Neural progenitor cell (in vitro differentiated cells): ENCODE results near the gene UPF3A. TPM values are rescaled to one million over a fixed set of nuclear protein-coding genes. Genes with fewer than 3 reads are reported as not detected.

Source experiments
- DNase-seq: peaks from one replicate; pipeline ENCODE4 v3.0.0-alpha.2; 2016; ENCODE audit warnings: low spot score
- H2AFZ ChIP-seq: fragments of 200-600 bp; sonication (generic); replicated peaks from 2 replicates; pipeline ENCODE4 v1.6.1; 2016; ENCODE audit warnings: antibody characterized with exemption
- H3F3A ChIP-seq: fragments of 200-600 bp; sonication (generic); 2 replicates; pipeline ENCODE4 v1.6.1; 2016; ENCODE audit warnings: antibody characterized with exemption, low read depth
- H3K27ac ChIP-seq: fragments of 200-600 bp; sonication (generic); 2 replicates; pipeline ENCODE4 v1.5.1; 2016; ENCODE audit warnings: mild to moderate bottlenecking
- H3K27me3 ChIP-seq: fragments of 200-600 bp; sonication (generic); 2 replicates; pipeline ENCODE4 v1.6.1; 2016; ENCODE audit warnings: mild to moderate bottlenecking, moderate library complexity
- H3K36me3 ChIP-seq: fragments of 200-600 bp; sonication (generic); 2 replicates; pipeline ENCODE4 v1.5.1; 2016
- H3K4me1 ChIP-seq: fragments of 200-600 bp; sonication (generic); 2 replicates; pipeline ENCODE4 v1.6.1; 2016; ENCODE audit warnings: mixed run types
- H3K4me2 ChIP-seq: fragments of 200-600 bp; sonication (generic); 2 replicates; pipeline ENCODE4 v1.6.1; 2016
- H3K4me3 ChIP-seq: fragments of 200-600 bp; sonication (generic); 2 replicates; pipeline ENCODE4 v1.5.1; 2016
- H3K79me2 ChIP-seq: fragments of 200-600 bp; sonication (generic); 2 replicates; pipeline ENCODE4 v1.6.1; 2016; ENCODE audit warnings: low read depth
- H3K9ac ChIP-seq: fragments of 200-600 bp; sonication (generic); 2 replicates; pipeline ENCODE4 v1.6.1; 2016
- H3K9me3 ChIP-seq: fragments of 200-600 bp; sonication (generic); 2 replicates; pipeline ENCODE4 v1.5.1; 2016; ENCODE audit warnings: low read depth
- H4K20me1 ChIP-seq: fragments of 200-600 bp; sonication (generic); 2 replicates; pipeline ENCODE4 v1.6.1; 2016; ENCODE audit warnings: low read depth
- H3K27ac Mint-ChIP-seq: 3 replicates; pipeline ENCODE4 v1.8.0; 2021; ENCODE audit warnings: mixed read lengths
- H3K27me3 Mint-ChIP-seq: 2 replicates; pipeline ENCODE4 v1.8.0; 2022; ENCODE audit warnings: low read depth, mild to moderate bottlenecking, inconsistent platforms, moderate library complexity, mixed read lengths; ENCODE audit not compliant: insufficient read depth
- H3K36me3 Mint-ChIP-seq: 3 replicates; pipeline ENCODE4 v1.8.0; 2021; ENCODE audit warnings: mixed read lengths
- H3K4me1 Mint-ChIP-seq: 3 replicates; pipeline ENCODE4 v1.8.0; 2021; ENCODE audit warnings: mixed read lengths
- H3K4me3 Mint-ChIP-seq: 3 replicates; pipeline ENCODE4 v1.8.0; 2021; ENCODE audit warnings: mild to moderate bottlenecking, moderate library complexity, mixed read lengths
- H3K9me3 Mint-ChIP-seq: 3 replicates; pipeline ENCODE4 v1.8.0; 2020; ENCODE audit warnings: mixed read lengths
- CTCF ChIP-seq: fragments of 200-600 bp; sonication (generic); IDR thresholded peaks from 2 replicates; pipeline ENCODE4 v1.5.1; 2017; ENCODE audit warnings: antibody characterized with exemption, mild to moderate bottlenecking
- EZH2 ChIP-seq: fragments of 200-600 bp; sonication (generic); IDR thresholded peaks from 2 replicates; pipeline ENCODE4 v1.6.1; 2017; ENCODE audit warnings: antibody characterized with exemption, mild to moderate bottlenecking, moderate library complexity
- EZH2phosphoT487 ChIP-seq: fragments of 200-600 bp; sonication (generic); IDR thresholded peaks from 2 replicates; pipeline ENCODE4 v1.6.1; 2017; ENCODE audit warnings: antibody characterized with exemption
- total RNA-seq: library from RNA; depleted of rRNA; stranded (reverse); fragments of >200 nt; gene quantifications from 2 replicates; pipeline ENCODE4 v1.2.3, GENCODE V29; 2015; ENCODE audit warnings: low replicate concordance

The UPF3A gene
- total RNA-seq, 1 donor from 2014 or later = 74.4 TPM

- no peak overlapping the region for H2AFZ ChIP-seq
- Mint-ChIP-seq H3K4me1 (peaks cover 10% of the 10 kb centered on the region), H3K9me3 (no peaks in the 10 kb centered on the region), H3K27me3 (peaks cover 3% of the 10 kb centered on the region), H3K4me3 (no peak overlapping the region), H3K36me3 (peaks cover 10% of the 10 kb centered on the region), H3K27ac (no peak overlapping the region)
- DNase-seq = no peak
- no peaks in the 10 kb centered on the region for H3K27me3 ChIP-seq
- no peak for TF ChIP-seq EZH2
- no peak for TF ChIP-seq EZH2phosphoT487
- no peak for TF ChIP-seq CTCF
- H3K4me3 ChIP-seq = no peak overlapping the region
- no peak overlapping the region for H3K9ac ChIP-seq
- no peak overlapping the region for H3K4me2 ChIP-seq
- H3K4me1 ChIP-seq = no peaks in the 10 kb centered on the region
- H3F3A ChIP-seq = peaks cover 42% of the 10 kb centered on the region
- no peaks in the 10 kb centered on the region for H4K20me1 ChIP-seq
- peaks cover 7% of the 10 kb centered on the region for H3K79me2 ChIP-seq
- H3K36me3 ChIP-seq = peaks cover 4% of the 10 kb centered on the region
- no peak overlapping the region for H3K27ac ChIP-seq
- H3K9me3 ChIP-seq = no peaks in the 10 kb centered on the region
Measured at GRCh38 chr13:114309086-114309485, 27.7 kb downstream of the UPF3A start.

GRCh38 chr13:114309806-114310410 lies 28.5 kb downstream of the UPF3A start:
- peak; percentile 11 for DNase-seq
- Histone ChIP-seq H3K4me3 (no peak overlapping the region), H3K4me1 (no peaks in the 10 kb centered on the region), H3F3A (peaks cover 43% of the 10 kb centered on the region), H3K4me2 (no peak overlapping the region), H4K20me1 (no peaks in the 10 kb centered on the region), H3K27ac (no peak overlapping the region), H3K79me2 (peaks cover 13% of the 10 kb centered on the region), H3K9me3 (no peaks in the 10 kb centered on the region), H2AFZ (no peak overlapping the region), H3K27me3 (no peaks in the 10 kb centered on the region), H3K36me3 (peaks cover 4% of the 10 kb centered on the region), H3K9ac (no peak overlapping the region)
- no peaks in the 10 kb centered on the region for H3K9me3 Mint-ChIP-seq
- H3K4me3 Mint-ChIP-seq = no peak overlapping the region
- no peak overlapping the region for H3K27ac Mint-ChIP-seq
- peaks cover 3% of the 10 kb centered on the region for H3K27me3 Mint-ChIP-seq
- peaks cover 6% of the 10 kb centered on the region for H3K36me3 Mint-ChIP-seq
- TF ChIP-seq EZH2 (no peak), CTCF (no peak), EZH2phosphoT487 (no peak)
- peaks cover 12% of the 10 kb centered on the region for H3K4me1 Mint-ChIP-seq

- no peak overlapping the region for H3K9ac ChIP-seq
- Mint-ChIP-seq H3K27me3 (peaks cover 3% of the 10 kb centered on the region), H3K9me3 (no peaks in the 10 kb centered on the region), H3K4me3 (no peak overlapping the region), H3K36me3 (peaks cover 7% of the 10 kb centered on the region), H3K27ac (no peak overlapping the region), H3K4me1 (peaks cover 19% of the 10 kb centered on the region)
- peaks cover 40% of the 10 kb centered on the region for H3F3A ChIP-seq
- no peak for DNase-seq
- peaks cover 24% of the 10 kb centered on the region for H3K79me2 ChIP-seq
- H3K4me2 ChIP-seq = no peak overlapping the region
- no peak overlapping the region for H3K4me3 ChIP-seq
- no peak overlapping the region for H3K27ac ChIP-seq
- H3K9me3 ChIP-seq = no peaks in the 10 kb centered on the region
- no peaks in the 10 kb centered on the region for H3K27me3 ChIP-seq
- no peak overlapping the region for H2AFZ ChIP-seq
- peaks cover 2% of the 10 kb centered on the region for H3K36me3 ChIP-seq
- H3K4me1 ChIP-seq = peaks cover 8% of the 10 kb centered on the region
- H4K20me1 ChIP-seq = peaks cover 7% of the 10 kb centered on the region
- TF ChIP-seq EZH2phosphoT487 (no peak), EZH2 (no peak), CTCF (no peak)
Measured at GRCh38 chr13:114310956-114311355, 29.6 kb downstream of the UPF3A start.
